Aorta (tissue), 5 donors: ENCODE measurements around the gene CD320. TPM values are rescaled to one million over a fixed set of nuclear protein-coding genes. Genes with fewer than 3 reads are reported as not detected.
"Not testable (repeated sequence)": the region's sequence is repeated elsewhere in the genome, so short reads cannot be mapped to it uniquely, and the experiment has no call there.

Source experiments
- ATAC-seq: fragments of 200-7000 bp; cut with Tn5 transposase; one replicate; pipeline ENCODE4 v1.9.1; 2022; ENCODE audit warnings: moderate library complexity; ENCODE audit not compliant: low FRiP score
- DNase-seq, 2 donors: peaks; one replicate each; pipeline ENCODE4 v3.0.0-alpha.2; 2020
- H3K27ac ChIP-seq, 2 donors: one replicate each; pipeline ENCODE4 v1.5.1; 2013; ENCODE audit warnings: low read length in 2 of 2, mild to moderate bottlenecking in 2 of 2, moderate library complexity in 2 of 2, control low read depth in 1 of 2, inconsistent platforms in 1 of 2, low read depth in 1 of 2
- H3K27me3 ChIP-seq, 2 donors: one replicate each; pipeline ENCODE4 v1.6.1; 2013; ENCODE audit warnings: control low read depth in 1 of 2, low read length in 1 of 2, mild to moderate bottlenecking in 1 of 2, moderate library complexity in 1 of 2; ENCODE audit not compliant: insufficient read depth in 2 of 2, control insufficient read depth in 1 of 2
- H3K36me3 ChIP-seq, 2 donors: one replicate each; pipeline ENCODE4 v1.6.1; 2013; ENCODE audit warnings: control low read depth in 1 of 2, low read length in 1 of 2, mild to moderate bottlenecking in 1 of 2; ENCODE audit not compliant: insufficient read depth in 2 of 2, control insufficient read depth in 1 of 2
- H3K4me1 ChIP-seq, 2 donors: one replicate each; pipeline ENCODE4 v1.6.1; 2013; ENCODE audit warnings: low read length in 2 of 2, control low read depth in 1 of 2, mild to moderate bottlenecking in 1 of 2, moderate library complexity in 1 of 2; ENCODE audit not compliant: insufficient read depth in 2 of 2, control insufficient read depth in 1 of 2
- H3K4me3 ChIP-seq, 2 donors: one replicate each; pipeline ENCODE4 v1.5.1; 2013; ENCODE audit warnings: low read length in 2 of 2, control low read depth in 1 of 2, mild to moderate bottlenecking in 1 of 2
- H3K9me3 ChIP-seq: one replicate; pipeline ENCODE4 v1.6.1; 2013; ENCODE audit warnings: mild to moderate bottlenecking, low read length; ENCODE audit not compliant: control insufficient read depth
- WGBS, 2 donors: extraction: QIAGEN DNeasy Blood & Tissue Kit; methylation state at CpG; one replicate each; pipeline ENCODE4 v1.1.7; 2013; 5-methylcytosine and 5-hydroxymethylcytosine counted together
- intact Hi-C, 2 donors: fragments of 100-400 bp; cut with DNase I; formaldehyde crosslinking; loops; one replicate each; pipeline versions ENCODE4 v1.14.2 to v1.15.0; 2022
- polyA plus RNA-seq, 2 donors: library from polyadenylated mRNA; stranded (reverse); fragments of 200-250 nt; gene quantifications; one replicate each; pipeline ENCODE4 v1.2.3, GENCODE V29; 2013
- total RNA-seq, 2 donors: library from RNA; stranded (reverse); fragmentation: NEBNext Ultra II Directional; extraction: Animal tissue kit (Norgen Biotek cat#: 25700); gene quantifications; one replicate each; pipeline ENCODE4 v1.2.1, GENCODE V29; 2021
- donor health status: healthy with polysubstance abuse.
- donor health status: Bipolar disorder and iron deficiency.
- donor health status: DM: no; HTN: no; CAD: no.
- donor health status: DM: no; HTN: no; CAD: no.
- donor health status: DM: yes; HTN: yes; CAD: no.

CD320 gene
- total and polyA plus RNA-seq, 4 donors, result 17.3 to 42.6 (median 26.8) TPM

DNA sequence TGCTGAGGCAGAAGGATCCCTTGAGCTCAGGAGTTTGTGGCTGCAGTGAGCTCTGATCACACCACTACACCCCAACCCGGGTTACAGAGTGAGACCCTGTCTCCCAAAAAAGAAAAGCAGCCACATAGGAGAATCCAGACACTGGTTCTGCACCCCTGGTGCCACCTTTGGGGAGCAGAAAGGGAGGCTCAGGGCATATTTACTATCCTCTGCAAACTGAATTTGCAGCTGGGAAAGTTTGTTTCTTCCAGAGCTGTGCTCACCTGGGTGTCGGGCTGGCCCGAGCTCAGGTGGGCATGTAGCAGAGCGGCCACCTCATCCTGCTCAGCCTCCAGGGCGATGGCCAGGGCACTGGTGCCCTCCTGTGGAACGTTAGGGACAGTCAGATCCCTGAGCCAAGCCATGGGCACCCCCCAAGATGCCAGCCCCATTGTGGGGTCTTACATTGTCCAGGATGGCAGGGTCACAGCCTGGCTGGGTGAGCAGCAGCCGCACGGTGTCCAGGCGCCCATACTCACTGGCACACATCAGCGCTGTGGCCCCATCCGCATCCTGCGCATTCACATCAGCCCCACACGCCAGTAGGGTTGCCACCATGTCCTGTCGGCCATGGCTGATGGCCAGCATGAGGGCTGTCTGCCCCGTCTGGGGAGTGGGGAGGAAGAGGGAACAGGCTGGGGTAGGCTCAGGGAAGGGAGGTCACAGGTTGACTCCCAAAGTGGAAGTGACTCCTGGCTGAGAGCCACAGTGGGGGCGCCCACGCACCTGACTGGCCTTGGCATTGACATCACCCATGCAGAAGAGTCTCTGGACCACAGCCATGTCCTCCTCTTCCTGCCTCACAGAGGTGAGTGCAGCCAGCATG is 16.3 kb upstream of the CD320 start:
- H3K4me3 ChIP-seq, result no peak overlapping the region
- 69 to 78% methylated on average over 17 of the region's 17 CpGs for WGBS, 2 donors
- no peak overlapping the region for H3K27ac ChIP-seq
- no peaks in the 10 kb centered on the region for H3K36me3 ChIP-seq
- peaks cover 2% of the 10 kb centered on the region for H3K9me3 ChIP-seq
- H3K4me1 ChIP-seq, result no peaks in the 10 kb centered on the region
- ATAC-seq (no peak), DNase-seq (peak in 1 of 2 donors; percentile 45)
- H3K27me3 ChIP-seq, result no peaks in the 10 kb centered on the region
- intact Hi-C loops, result no loop called here

DNA sequence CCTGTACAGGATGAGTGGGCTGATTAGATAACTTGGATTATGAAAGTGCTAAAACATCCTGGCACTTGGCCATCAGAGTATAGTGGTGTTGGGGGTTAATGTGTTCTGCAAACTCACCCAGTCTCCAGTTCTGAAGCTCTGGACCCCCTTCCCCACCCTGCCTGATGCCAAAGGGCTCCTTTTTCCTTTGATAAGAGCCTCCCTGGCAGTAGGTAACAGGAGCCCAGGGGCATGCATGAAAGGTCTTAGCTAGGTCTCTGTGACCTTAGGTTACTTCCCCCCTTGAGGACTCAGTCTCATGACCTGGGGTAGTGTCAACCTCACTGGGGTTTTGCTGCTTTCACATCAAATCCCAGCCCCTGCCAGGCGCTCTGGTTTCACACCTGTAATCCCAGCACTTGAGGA is 15.6 kb upstream of the CD320 start:
- no peak for ATAC-seq
- Histone ChIP-seq H3K36me3 (no peaks in the 10 kb centered on the region), H3K27me3 (no peaks in the 10 kb centered on the region), H3K27ac (no peak overlapping the region), H3K9me3 (peaks cover 2% of the 10 kb centered on the region), H3K4me3 (no peak overlapping the region), H3K4me1 (no peaks in the 10 kb centered on the region)
- intact Hi-C loops, result no loop called here
- DNase-seq, result no peak
- 92% methylated on average over 1 of the region's 1 CpG for WGBS, 2 donors

DNA sequence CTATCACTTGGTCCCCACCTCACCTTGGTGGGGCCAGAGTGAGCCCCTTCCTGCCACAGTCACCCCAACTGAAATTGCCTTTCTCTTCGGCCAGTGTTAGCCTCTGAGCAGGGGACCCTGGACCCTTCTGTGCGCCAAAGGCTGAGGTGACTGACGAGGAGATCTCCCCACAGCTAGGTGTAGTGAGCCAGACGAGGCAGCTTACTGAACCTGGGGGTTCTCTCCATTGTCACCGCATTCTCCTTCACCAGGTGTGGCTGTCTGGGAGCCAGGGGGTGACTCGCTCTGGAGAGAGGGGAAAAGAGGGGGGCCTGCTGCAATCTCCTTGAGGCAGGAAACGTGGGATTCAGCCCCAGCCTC is 14.5 kb upstream of the CD320 start:
- Histone ChIP-seq H3K27ac (no peak overlapping the region), H3K9me3 (peaks cover 2% of the 10 kb centered on the region), H3K36me3 (no peaks in the 10 kb centered on the region), H3K27me3 (no peaks in the 10 kb centered on the region), H3K4me1 (no peaks in the 10 kb centered on the region), H3K4me3 (no peak overlapping the region)
- WGBS, 2 donors, result 74 to 81% methylated on average over 7 of the region's 7 CpGs
- intact Hi-C loops, result no loop called here
- no peak for ATAC-seq
- DNase-seq, result no peak

DNA sequence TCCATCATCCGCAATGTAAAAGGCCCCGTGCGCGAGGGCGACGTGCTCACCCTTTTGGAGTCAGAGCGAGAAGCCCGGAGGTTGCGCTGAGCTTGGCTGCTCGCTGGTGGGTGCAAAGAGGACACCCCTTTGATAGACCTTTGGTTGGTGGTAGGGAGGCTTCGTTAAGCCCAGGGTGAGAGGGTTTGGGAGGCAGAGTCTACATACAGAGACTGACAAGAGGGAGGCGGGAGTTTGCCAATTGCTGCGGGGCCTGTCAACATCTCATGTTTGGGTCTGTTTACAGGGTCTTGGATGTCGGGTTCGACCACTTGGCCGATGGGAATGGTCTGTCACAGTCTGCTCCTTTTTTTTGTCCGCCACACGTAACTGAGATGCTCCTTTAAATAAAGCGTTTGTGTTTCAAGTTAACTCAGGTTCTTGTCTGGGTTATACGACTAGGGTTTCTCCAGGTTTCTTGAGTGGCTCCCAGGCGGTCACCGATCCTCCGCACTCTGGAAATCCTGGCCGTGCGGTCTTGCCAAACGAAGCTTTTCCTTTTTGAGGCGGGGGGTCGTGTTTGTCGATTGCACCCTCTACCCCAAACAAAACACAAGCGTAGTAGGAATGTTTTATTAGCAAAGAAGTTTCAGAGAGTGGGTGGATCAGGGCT is 14.0 kb upstream of the CD320 start:
- Histone ChIP-seq H3K36me3 (no peaks in the 10 kb centered on the region), H3K27ac (no peak overlapping the region), H3K4me3 (peak overlapping the region; percentile 79 to 83), H3K27me3 (no peaks in the 10 kb centered on the region), H3K9me3 (peaks cover 2% of the 10 kb centered on the region), H3K4me1 (no peaks in the 10 kb centered on the region)
- no peak for ATAC-seq
- intact Hi-C loops, result no loop called here
- DNase-seq, result no peak
- 22 to 24% methylated on average over 30 of the region's 30 CpGs for WGBS, 2 donors

DNA sequence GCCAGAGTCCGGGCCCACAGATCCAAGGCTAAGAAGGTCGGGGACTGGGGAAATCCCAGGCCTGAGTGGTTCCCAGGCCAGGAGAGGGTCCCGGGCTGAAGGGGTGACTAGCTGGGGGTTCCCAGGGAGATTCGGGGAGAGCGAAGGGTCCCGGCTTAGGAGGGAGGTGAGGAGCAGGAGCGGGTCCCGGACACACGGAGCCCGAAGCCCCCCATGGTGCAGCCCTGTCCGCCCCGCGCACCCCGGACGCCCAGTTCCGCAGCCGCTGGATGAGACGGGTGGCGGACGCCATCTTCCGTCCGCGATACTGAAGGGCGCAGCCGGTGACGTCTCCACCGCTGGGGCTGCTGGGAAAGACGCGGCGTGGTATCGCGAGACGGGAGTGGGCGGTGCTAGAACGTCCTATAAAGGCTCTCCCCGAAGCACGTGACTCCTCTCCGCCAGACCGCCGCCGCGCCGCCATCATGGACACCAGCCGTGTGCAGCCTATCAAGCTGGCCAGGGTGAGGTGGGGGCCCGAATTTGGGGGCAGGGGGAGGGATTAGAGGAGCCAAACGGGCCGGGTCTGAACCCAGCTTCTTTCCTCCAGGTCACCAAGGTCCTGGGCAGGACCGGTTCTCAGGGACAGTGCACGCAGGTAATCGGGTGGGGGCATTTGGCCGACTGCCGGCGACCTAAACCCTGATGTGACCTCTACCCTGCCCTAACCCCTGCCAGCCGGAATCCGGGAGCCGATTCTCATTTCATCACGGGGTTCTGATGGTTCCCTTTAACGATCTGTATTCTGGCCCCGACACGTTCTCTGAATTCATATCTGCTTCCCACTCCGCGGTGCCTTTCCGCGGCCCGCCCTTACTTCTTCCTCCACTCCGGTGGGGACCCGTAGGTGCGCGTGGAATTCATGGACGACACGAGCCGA is 13.2 kb upstream of the CD320 start, which contains the start of the genes NDUFA7 and RPS28:
NDUFA7 (minus strand) TSS at position 309 of the 919 bp plus-strand sequence; CDS start at position 292, 17 bp downstream.
RPS28 (plus strand) TSS at position 430 of the 919 bp plus-strand sequence; CDS start at position 465, 35 bp downstream.
- peak; percentile 98 for ATAC-seq
- peak within 1 kb of the TSS; percentile 17 to 58 for H3K27ac ChIP-seq
- no peaks in the 10 kb centered on the region for H3K36me3 ChIP-seq
- no peaks in the 10 kb centered on the region for H3K4me1 ChIP-seq
- peak; percentile 98 to 99 for DNase-seq
- 0 to 1% methylated on average over 72 of the region's 72 CpGs for WGBS, 2 donors
- no peaks in the 10 kb centered on the region for H3K9me3 ChIP-seq
- H3K4me3 ChIP-seq, result peak within 1 kb of the TSS; percentile 80 to 83
- H3K27me3 ChIP-seq, result no peaks in the 10 kb centered on the region
- intact Hi-C loops, result no loop called here

DNA sequence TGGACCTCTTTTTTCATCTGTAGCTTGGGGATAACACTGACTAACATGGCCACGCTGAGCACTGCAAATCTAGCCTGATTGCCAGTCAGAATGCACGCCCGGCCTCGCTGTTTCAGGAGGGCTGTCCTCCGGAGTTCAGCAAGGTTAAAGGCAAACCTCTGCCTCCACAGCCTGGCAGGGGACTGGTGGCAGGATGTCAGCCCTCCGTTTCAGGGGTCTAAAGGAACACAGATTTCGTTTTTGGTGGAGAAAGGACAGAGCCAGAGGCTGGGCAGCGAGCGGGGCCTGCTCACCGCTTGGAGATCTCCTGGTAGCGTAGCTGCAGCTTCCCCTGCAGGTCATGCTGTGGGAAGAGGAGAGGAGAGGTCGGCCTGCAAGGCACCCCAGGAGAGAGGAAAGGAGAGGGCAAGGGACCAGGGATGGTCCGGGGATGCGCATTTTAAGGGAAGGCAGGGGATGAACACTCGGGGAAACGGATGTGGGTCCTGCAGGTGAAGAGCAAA is 12.5 kb upstream of the CD320 start:
- no peaks in the 10 kb centered on the region for H3K4me1 ChIP-seq
- 1 to 2% methylated on average over 16 of the region's 16 CpGs for WGBS, 2 donors
- ATAC-seq (peak; percentile 36), DNase-seq (peak in 1 of 2 donors; percentile 49)
- peak overlapping the region; percentile 70 to 80 for H3K4me3 ChIP-seq
- H3K27ac ChIP-seq, result peak overlapping the region; percentile 17 to 41
- intact Hi-C loops, result no loop called here
- H3K9me3 ChIP-seq, result no peaks in the 10 kb centered on the region
- H3K27me3 ChIP-seq, result no peaks in the 10 kb centered on the region
- no peaks in the 10 kb centered on the region for H3K36me3 ChIP-seq

DNA sequence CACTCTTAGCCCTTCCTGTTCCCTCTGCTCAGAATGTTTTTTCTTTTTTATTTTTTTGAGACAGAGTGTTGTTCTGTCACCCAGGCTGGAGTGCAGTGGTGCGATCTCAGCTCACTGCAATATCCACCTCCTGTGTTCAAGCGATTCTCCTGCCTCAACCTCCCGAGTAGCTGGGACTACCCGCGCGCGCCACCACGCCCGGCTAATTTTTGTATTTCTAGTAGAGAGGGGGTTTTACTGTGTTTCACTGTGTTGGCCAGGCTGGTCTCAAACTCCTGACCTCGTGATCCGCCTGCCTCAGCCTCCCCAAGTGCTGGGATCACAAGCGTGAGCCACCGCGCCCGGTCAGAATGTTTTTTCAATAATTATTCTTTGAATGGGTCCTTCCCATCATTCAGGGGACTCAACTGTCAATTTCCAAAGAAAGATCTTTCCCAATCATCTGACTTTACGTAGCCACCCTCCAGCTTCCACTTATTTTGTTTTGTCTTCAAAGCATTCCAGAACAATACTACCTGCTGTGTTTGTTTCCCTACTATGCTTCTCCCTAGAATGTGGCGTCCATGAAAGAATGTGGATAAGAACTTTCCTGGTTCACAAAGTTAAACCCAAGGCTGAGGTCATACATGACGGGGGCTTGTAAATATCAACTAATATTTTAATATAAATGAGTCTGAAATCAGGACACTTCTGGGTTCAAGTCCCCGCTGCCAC is 11.8 kb upstream of the CD320 start:
- Histone ChIP-seq H3K36me3 (no peaks in the 10 kb centered on the region), H3K27me3 (no peaks in the 10 kb centered on the region), H3K27ac (no peak overlapping the region), H3K4me3 (peak overlapping the region; percentile 70 to 80), H3K9me3 (no peaks in the 10 kb centered on the region), H3K4me1 (no peaks in the 10 kb centered on the region)
- WGBS, 2 donors, result 82 to 84% methylated on average over 19 of the region's 19 CpGs
- DNase-seq (no peak), ATAC-seq (no peak)
- intact Hi-C loops, result no loop called here

DNA sequence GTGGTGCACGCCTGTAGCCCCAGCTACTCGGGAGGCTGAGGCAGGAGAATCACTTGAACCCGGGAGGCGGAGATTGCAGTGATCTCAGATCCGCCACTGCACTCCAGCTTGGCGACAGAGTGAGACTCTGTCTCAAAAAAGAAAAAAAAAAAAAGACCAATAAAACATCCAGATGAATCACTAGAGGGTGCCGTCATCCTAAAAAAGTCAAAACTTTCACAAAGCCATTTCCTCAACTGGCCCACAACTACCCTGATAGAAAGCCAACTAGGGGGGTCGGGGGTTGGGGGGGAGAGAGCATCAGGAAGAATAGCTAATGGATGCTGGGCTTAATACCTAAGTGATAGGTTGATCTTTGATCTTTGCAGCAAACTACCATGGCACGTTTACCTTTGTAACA is 10.7 kb upstream of the CD320 start:
- H3K4me3 ChIP-seq, H3K9me3 ChIP-seq, H3K36me3 ChIP-seq, DNase-seq, intact Hi-C loops, H3K27me3 ChIP-seq, H3K4me1 ChIP-seq, ATAC-seq, H3K27ac ChIP-seq: not testable (repeated sequence)
- 73 to 77% methylated on average over 9 of the region's 9 CpGs for WGBS, 2 donors
